SJCRH30 (cell line): Measurements from ENCODE around the gene SLC7A10. TPM values are rescaled to one million over a fixed set of nuclear protein-coding genes. Genes with fewer than 3 reads are reported as not detected.
A peak's percentile ranks its signal among the peaks of the same experiment; 100 is the strongest.
"Not testable (repeated sequence)": the region's sequence is repeated elsewhere in the genome, so short reads cannot be mapped to it uniquely, and the experiment has no call there.

Experiments
- DNase-seq, 2 experiments: peaks; one replicate each; pipeline ENCODE4 v3.0.0-alpha.2; 2015 to 2020
- H3K27ac ChIP-seq: fragments of 250-450 bp; sonication (Bioruptor Pico); 2 replicates; pipeline ENCODE4 v1.5.1; 2020; ENCODE audit warnings: mild to moderate bottlenecking, moderate library complexity
- H3K27me3 ChIP-seq: fragments of 250-450 bp; sonication (Bioruptor Pico); 2 replicates; pipeline ENCODE4 v1.5.1; 2020; ENCODE audit warnings: mild to moderate bottlenecking, moderate library complexity
- H3K36me3 ChIP-seq: fragments of 250-450 bp; sonication (Bioruptor Pico); 2 replicates; pipeline ENCODE4 v1.5.1; 2020; ENCODE audit warnings: mild to moderate bottlenecking, moderate library complexity
- H3K4me1 ChIP-seq: fragments of 250-450 bp; sonication (Bioruptor Pico); 2 replicates; pipeline ENCODE4 v1.5.1; 2020; ENCODE audit warnings: mild to moderate bottlenecking, moderate library complexity
- H3K4me3 ChIP-seq: fragments of 250-450 bp; sonication (Bioruptor Pico); 2 replicates; pipeline ENCODE4 v1.5.1; 2020; ENCODE audit warnings: mild to moderate bottlenecking, moderate library complexity
- H3K9me3 ChIP-seq: fragments of 250-450 bp; sonication (Bioruptor Pico); replicated peaks from 2 replicates; pipeline ENCODE4 v1.5.1; 2020; ENCODE audit warnings: mild to moderate bottlenecking, moderate library complexity
- total RNA-seq: library from RNA; depleted of rRNA; stranded (reverse); fragments of >200 nt; shearing (Covaris generic); gene quantifications from 2 replicates; pipeline ENCODE4 v1.2.3, GENCODE V29; 2014

SLC7A10 gene
- total RNA-seq, 1 experiment from 2014 or later = not detected

- not testable (repeated sequence) for DNase-seq, H3K9me3 ChIP-seq, H3K27ac ChIP-seq, H3K4me3 ChIP-seq, H3K36me3 ChIP-seq, H3K4me1 ChIP-seq
- H3K27me3 ChIP-seq = peaks cover 12% of the 10 kb centered on the region; the same call in 1 of the 2 replicates
Observed at GRCh38 chr19:33222255-33222654, 3.4 kb downstream of the SLC7A10 start.

DNA sequence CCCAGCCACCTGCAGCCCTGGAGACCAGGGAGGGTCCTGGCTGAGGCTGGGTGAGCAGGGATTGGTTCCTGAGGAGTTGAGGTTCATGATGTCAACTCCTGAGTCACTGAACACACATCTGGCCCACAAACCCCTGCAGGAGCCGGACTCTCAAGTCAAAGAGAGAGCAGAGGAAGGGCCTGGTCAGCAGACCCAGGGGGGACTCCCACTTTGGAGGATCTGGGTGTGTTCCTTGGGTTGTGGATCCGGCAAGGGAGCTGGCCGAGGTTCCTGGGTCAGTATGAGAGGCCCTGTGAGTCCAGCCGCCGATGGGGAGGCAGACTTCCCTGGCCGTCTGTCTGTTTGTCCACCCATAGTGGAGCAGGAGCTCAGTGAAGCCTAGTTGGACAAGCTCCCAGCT is 4.0 kb downstream of the SLC7A10 start:
- H3K36me3 ChIP-seq = no peaks in the 10 kb centered on the region
- no peak overlapping the region for H3K4me3 ChIP-seq
- no peaks in the 10 kb centered on the region for H3K4me1 ChIP-seq
- H3K27ac ChIP-seq = no peak overlapping the region
- no peak for DNase-seq
- H3K9me3 ChIP-seq = no peaks in the 10 kb centered on the region
- H3K27me3 ChIP-seq = peaks cover 12% of the 10 kb centered on the region; the same call in 1 of the 2 replicates

DNA sequence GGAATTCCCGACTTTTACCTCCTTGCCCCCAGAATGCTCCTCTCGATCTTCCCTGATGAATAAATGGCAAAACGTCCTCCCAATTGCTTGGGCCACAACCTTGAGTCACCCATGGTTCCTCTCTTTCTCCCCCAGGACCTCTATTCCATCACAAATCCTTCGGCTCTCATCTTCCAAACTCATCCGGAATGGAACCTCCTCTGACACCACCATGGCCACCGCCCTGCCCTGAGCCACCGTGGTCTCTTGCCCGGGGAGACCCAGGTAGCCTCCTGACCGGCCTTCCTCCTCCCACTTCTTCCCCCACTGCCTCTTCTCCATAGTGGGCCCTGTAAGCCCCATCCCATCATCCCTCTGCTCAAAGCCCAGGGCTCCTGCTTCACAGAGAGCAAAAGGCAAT is 4.9 kb downstream of the SLC7A10 start:
- Histone ChIP-seq H3K27me3 (peaks cover 12% of the 10 kb centered on the region; the same call in 1 of the 2 replicates), H3K4me1 (no peaks in the 10 kb centered on the region), H3K27ac (no peak overlapping the region), H3K9me3 (no peaks in the 10 kb centered on the region), H3K4me3 (no peak overlapping the region), H3K36me3 (no peaks in the 10 kb centered on the region)
- DNase-seq = no peak

DNA sequence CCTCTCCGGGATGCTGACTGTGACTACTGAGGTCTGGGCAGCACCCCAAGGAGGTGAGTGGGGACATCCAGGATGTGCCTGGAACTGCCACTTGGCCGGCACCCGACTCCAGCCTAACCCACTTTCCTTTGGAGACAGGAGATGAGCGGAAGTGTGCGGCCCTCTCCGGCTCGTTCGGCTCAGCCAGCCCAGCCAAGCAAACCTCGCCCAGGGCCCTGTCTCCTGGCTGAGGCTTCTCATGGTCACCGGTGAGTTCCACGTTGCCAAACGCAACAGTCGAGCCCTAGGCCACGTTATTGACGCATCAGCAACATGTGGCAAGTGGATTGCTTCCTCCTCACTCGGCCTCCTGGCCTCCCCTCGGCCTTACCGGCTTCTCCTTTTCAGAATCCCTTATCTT is 5.5 kb downstream of the SLC7A10 start:
- H3K27ac ChIP-seq = no peak overlapping the region
- no peaks in the 10 kb centered on the region for H3K4me1 ChIP-seq
- no peaks in the 10 kb centered on the region for H3K36me3 ChIP-seq
- H3K27me3 ChIP-seq = peaks cover 12% of the 10 kb centered on the region; the same call in 1 of the 2 replicates
- no peak overlapping the region for H3K4me3 ChIP-seq
- DNase-seq = no peak
- H3K9me3 ChIP-seq = no peaks in the 10 kb centered on the region

- Histone ChIP-seq H3K36me3 (no peaks in the 10 kb centered on the region), H3K4me3 (no peak overlapping the region), H3K9me3 (no peaks in the 10 kb centered on the region), H3K4me1 (no peaks in the 10 kb centered on the region), H3K27ac (no peak overlapping the region), H3K27me3 (peaks cover 12% of the 10 kb centered on the region; the same call in 1 of the 2 replicates)
- peak; percentile 57 to 62 for DNase-seq
Observed at GRCh38 chr19:33219261-33219815, 6.3 kb downstream of the SLC7A10 start.

DNA sequence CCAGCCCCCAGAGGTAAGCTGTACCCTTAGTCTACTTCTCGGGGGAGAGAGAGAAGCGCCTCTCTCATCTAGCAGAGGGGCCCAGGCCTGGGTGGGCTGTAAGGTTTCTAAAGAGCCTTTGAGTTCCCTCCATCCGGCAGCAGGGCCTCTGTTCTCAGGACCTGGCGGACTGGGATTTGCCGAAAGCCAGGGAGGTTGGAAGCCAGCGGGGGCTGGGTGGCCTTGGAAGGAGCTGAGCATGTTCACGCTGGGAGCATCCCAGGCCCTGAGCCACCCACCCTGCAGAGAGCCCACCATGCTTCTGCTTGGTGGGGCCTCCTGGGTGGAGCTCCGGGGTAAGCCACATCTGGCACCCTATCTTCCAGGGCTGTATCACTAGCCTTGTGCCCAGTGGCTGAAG is 7.8 kb downstream of the SLC7A10 start:
- Histone ChIP-seq H3K9me3 (no peaks in the 10 kb centered on the region), H3K27ac (no peak overlapping the region), H3K36me3 (no peaks in the 10 kb centered on the region), H3K4me3 (no peak overlapping the region), H3K4me1 (no peaks in the 10 kb centered on the region), H3K27me3 (peaks cover 12% of the 10 kb centered on the region; the same call in 1 of the 2 replicates)
- DNase-seq = no peak

- DNase-seq = no peak
- Histone ChIP-seq H3K4me3 (no peak overlapping the region), H3K36me3 (no peaks in the 10 kb centered on the region), H3K27ac (no peak overlapping the region), H3K9me3 (no peaks in the 10 kb centered on the region), H3K4me1 (no peaks in the 10 kb centered on the region), H3K27me3 (peaks cover 12% of the 10 kb centered on the region; the same call in 1 of the 2 replicates)
Observed at GRCh38 chr19:33216198-33216830, 9.3 kb downstream of the SLC7A10 start.

GRCh38 chr19:33215438-33216197 is 10.0 kb downstream of the SLC7A10 start:
- no peak overlapping the region for H3K4me3 ChIP-seq
- H3K9me3 ChIP-seq = no peaks in the 10 kb centered on the region
- no peaks in the 10 kb centered on the region for H3K4me1 ChIP-seq
- H3K36me3 ChIP-seq = no peaks in the 10 kb centered on the region
- peaks cover 9% of the 10 kb centered on the region; the same call in 1 of the 2 replicates for H3K27me3 ChIP-seq
- H3K27ac ChIP-seq = no peak overlapping the region
- no peak for DNase-seq

DNA sequence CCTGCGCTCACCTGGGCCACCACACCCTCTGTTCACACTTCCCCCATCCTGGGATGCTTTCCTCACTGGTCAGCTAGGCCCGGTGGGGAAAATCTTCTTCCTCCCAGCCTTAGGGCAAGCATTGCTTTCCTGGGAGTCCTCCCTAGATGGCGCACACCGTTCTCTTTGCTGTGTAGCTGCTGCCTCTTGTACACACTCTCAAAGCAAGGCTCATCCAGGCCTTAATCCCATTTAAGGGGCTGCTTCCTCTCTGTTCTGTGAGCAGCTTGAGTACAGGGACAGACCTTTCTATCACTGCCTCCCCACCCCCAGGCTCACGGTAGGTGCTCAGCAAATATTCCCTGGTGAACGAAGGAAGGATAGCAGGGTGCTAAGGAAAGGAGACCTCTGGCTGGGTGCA is 11.1 kb downstream of the SLC7A10 start:
- no peaks in the 10 kb centered on the region for H3K9me3 ChIP-seq
- H3K4me1 ChIP-seq = no peaks in the 10 kb centered on the region
- no peak overlapping the region for H3K27ac ChIP-seq
- peaks cover 2% of the 10 kb centered on the region; the same call in 1 of the 2 replicates for H3K27me3 ChIP-seq
- no peaks in the 10 kb centered on the region for H3K36me3 ChIP-seq
- peak; percentile 44 to 70 for DNase-seq
- H3K4me3 ChIP-seq = no peak overlapping the region

GRCh38 chr19:33212436-33213172 is 13.0 kb downstream of the SLC7A10 start:
- Histone ChIP-seq H3K4me3 (no peak overlapping the region), H3K36me3 (0 out of 2 replicates have a peak, but pooled peaks cover 2% of the 10 kb centered on the region), H3K9me3 (no peaks in the 10 kb centered on the region), H3K4me1 (no peaks in the 10 kb centered on the region), H3K27ac (no peak overlapping the region), H3K27me3 (no peaks in the 10 kb centered on the region; the same call in 1 of the 2 replicates)
- no peak for DNase-seq

DNA sequence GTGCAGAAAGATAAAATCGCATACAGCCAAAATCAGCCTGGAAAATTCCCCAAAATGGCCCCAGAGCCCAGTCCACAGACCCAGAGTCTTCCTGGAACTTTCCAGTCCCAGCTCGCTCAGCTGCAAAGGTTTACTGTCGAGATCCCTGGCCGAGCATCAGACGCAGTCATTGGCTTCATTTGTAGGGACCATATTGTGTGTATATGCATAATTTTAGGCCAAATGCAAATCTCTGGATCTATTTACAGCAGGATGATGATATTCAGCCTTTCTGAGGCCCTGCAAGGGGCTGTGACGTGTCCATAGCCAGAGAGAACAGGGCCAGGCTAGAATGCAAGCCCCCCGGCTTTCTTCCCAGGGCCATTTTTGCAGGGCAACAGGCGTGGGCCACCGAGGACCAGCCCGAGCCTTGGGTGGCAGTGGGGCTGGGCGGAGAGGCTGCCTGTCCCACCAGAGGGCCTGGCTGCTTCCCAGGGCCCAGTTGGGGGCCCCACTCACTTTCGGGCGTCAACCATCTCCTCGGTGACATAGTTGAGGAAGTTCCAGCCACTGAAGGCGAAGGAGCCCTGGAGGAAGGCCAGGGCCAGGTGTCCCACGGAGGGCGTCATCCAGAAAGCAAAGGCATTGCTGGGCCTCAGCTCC is 13.7 kb downstream of the SLC7A10 start:
- H3K4me1 ChIP-seq = no peaks in the 10 kb centered on the region
- H3K9me3 ChIP-seq = no peaks in the 10 kb centered on the region
- no peak for DNase-seq
- no peak overlapping the region for H3K27ac ChIP-seq
- 0 out of 2 replicates have a peak, but pooled peaks cover 2% of the 10 kb centered on the region for H3K36me3 ChIP-seq
- no peak overlapping the region for H3K4me3 ChIP-seq
- no peaks in the 10 kb centered on the region for H3K27me3 ChIP-seq

DNA sequence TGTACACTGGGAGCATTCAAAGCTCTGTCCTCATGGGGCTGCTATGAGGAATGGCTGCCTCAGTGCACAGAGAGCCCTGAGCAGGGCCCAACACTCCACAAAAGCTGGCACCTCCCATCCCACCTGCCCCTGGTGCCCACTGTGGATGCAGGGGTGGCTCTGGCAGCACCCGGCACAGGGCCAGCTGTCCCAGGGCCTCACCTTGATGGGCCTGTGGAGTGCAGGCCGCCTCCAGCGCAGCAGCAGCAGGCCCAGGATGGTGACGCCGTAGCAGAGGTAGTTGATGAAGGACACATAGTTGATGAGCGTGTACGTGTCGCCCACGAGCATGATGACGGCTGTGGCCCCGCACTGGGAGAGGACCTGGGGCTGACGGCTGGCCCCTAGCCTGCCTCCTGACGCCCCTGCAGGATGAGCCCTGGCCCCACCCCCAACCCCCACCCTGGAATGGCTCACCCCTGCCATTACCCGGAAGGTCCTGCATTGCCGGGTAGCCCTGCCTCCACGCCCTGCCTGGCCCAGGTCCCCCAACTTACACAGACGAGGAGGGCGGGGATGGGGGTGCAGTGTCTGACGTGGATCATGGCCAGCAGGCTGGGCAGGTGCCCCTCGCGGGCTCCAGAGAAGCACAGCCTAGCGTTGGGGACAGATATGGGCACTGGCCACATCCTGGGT is 15.2 kb downstream of the SLC7A10 start:
- no peaks in the 10 kb centered on the region for H3K9me3 ChIP-seq
- H3K4me1 ChIP-seq = no peaks in the 10 kb centered on the region
- no peak overlapping the region for H3K4me3 ChIP-seq
- 0 out of 2 replicates have a peak, but pooled peaks cover 10% of the 10 kb centered on the region for H3K36me3 ChIP-seq
- no peak for DNase-seq
- no peaks in the 10 kb centered on the region for H3K27me3 ChIP-seq
- H3K27ac ChIP-seq = no peak overlapping the region

GRCh38 chr19:33209850-33210230 is 15.8 kb downstream of the SLC7A10 start:
- not testable (repeated sequence) for DNase-seq, H3K9me3 ChIP-seq, H3K4me1 ChIP-seq, H3K4me3 ChIP-seq, H3K27me3 ChIP-seq, H3K27ac ChIP-seq
- 0 out of 2 replicates have a peak, but pooled peaks cover 12% of the 10 kb centered on the region for H3K36me3 ChIP-seq
